HG02852 (cell line): ENCODE data around the gene CAMTA1.

Experiments used
- ATAC-seq: cut with Tn5 transposase; IDR thresholded peaks from one replicate; pipeline ENCODE4 v1.9.1; 2021; ENCODE audit warnings: mild to moderate bottlenecking, moderate library complexity; ENCODE audit not compliant: unreplicated experiment

Gene CAMTA1

GRCh38 chr1:6923955-6924881 is 139.0 kb downstream of the CAMTA1 start:
- no peak for ATAC-seq

- no peak for ATAC-seq
Observed at GRCh38 chr1:6924891-6925290, 139.6 kb downstream of the CAMTA1 start.

- no peak for ATAC-seq
Observed at GRCh38 chr1:6927626-6928025, 142.4 kb downstream of the CAMTA1 start.

GRCh38 chr1:6928106-6928885 is 143.0 kb downstream of the CAMTA1 start:
- no peak for ATAC-seq

GRCh38 chr1:6930732-6931300 is 145.6 kb downstream of the CAMTA1 start:
- ATAC-seq: no peak

GRCh38 chr1:6935361-6935883 is 150.2 kb downstream of the CAMTA1 start:
- no peak for ATAC-seq

GRCh38 chr1:6935911-6936690 is 150.8 kb downstream of the CAMTA1 start:
- no peak for ATAC-seq

GRCh38 chr1:6937048-6937447 is 151.8 kb downstream of the CAMTA1 start:
- no peak for ATAC-seq

GRCh38 chr1:6939363-6939762 is 154.1 kb downstream of the CAMTA1 start:
- ATAC-seq: no peak

GRCh38 chr1:6941786-6942185 is 156.5 kb downstream of the CAMTA1 start:
- no peak for ATAC-seq

GRCh38 chr1:6942990-6943389 is 157.7 kb downstream of the CAMTA1 start:
- no peak for ATAC-seq

GRCh38 chr1:6944434-6944833 is 159.2 kb downstream of the CAMTA1 start:
- ATAC-seq: no peak

- no peak for ATAC-seq
Observed at GRCh38 chr1:6947952-6948351, 162.7 kb downstream of the CAMTA1 start.

GRCh38 chr1:6948416-6948815 is 163.2 kb downstream of the CAMTA1 start:
- no peak for ATAC-seq

- no peak for ATAC-seq
Observed at GRCh38 chr1:6948861-6949260, 163.6 kb downstream of the CAMTA1 start.

- no peak for ATAC-seq
Observed at GRCh38 chr1:6950001-6950765, 164.9 kb downstream of the CAMTA1 start.

GRCh38 chr1:6951536-6951935 is 166.3 kb downstream of the CAMTA1 start:
- ATAC-seq: no peak

- no peak for ATAC-seq
Observed at GRCh38 chr1:6953216-6953615, 168.0 kb downstream of the CAMTA1 start.

GRCh38 chr1:6953907-6954364 is 168.7 kb downstream of the CAMTA1 start:
- no peak for ATAC-seq

- no peak for ATAC-seq
Observed at GRCh38 chr1:6954591-6954990, 169.3 kb downstream of the CAMTA1 start.
